ENCODE results near the gene ARRB1.
A peak's percentile ranks its signal among the peaks of the same experiment; 100 is the strongest.
"Not testable (repeated sequence)": the region's sequence is repeated elsewhere in the genome, so short reads cannot be mapped to it uniquely, and the experiment has no call there.

ARRB1 gene

DNA sequence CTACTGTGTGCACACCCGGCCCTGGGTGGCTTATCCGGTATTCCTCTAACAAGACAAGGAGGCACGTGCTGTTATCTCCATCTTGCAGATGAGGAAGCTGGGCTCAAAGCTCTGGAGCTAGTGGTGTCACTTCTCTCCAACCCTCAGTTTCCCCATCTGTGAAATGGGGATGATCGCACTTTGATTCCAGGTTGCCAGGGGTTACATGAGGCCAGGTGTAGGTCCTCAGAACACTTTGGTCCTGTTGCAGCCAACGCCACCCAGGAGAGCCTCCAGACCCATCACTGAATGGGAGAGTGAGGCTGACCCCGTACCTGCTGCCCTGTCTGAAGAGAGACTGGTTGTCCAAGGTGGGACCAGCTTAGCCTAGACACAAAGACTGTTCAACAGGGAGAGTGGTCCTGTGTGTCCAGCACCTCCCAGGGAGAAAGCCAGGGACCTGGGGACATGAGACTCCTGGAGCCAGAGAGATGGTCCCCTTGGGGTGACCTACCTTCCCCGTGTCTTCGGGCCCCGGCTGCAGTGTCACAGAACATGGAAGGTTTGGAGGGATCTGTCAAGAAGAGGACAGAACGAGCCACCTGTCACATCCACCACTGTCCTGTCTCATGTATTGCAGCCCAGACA is 69.9 kb downstream of the ARRB1 start:
- Histone ChIP-seq H3K4me1 (no peaks in the 10 kb centered on the region), H3K27me3 (ENCODE audit: low read depth) (no peaks in the 10 kb centered on the region), H3K4me3 (no peak overlapping the region), H3K9me3 (no peaks in the 10 kb centered on the region), H3K36me3 (replicated peaks) (no peaks in the 10 kb centered on the region)
- in situ Hi-C loops (cut with MboI; ENCODE audit: low sequenced_read_pairs): no loop called here
- no peak for DNase-seq (ENCODE audit: low spot score in 2 of 2)

DNA sequence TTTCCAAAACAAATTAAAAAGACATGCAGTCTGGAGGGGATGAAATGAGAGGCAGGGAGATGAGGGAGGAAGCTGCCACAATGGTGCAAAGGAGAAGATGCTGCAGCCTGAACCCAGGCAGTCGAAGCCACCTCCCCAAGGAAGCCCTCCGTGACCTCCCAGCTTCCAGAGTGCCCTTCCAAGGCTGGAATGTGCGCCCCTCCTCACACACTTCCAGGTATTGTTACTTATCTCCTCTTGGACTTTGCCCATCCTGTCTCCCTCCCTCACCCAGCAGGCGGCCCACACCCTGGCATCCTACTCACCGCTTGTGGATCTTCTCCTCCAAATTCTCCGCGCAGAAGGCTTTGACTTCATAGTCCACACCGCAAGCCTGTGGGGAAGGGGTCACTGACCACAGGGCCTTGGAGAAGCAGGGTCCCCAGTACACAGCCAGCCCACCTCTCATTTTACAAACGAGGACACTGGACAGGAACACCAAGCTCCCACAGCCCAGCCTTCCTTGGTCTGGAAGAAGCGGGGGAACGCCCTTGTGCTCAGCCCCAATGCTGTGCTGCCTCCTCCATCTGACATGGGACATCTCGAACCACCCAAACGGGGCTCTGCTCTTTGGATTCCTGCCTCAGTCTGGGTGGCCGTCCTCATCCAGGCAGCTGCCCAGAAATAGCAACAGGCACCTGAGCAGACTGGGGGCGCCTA is 70.5 kb downstream of the ARRB1 start:
- in situ Hi-C loops (cut with MboI; ENCODE audit: low sequenced_read_pairs): no loop called here
- H3K4me1 ChIP-seq: no peaks in the 10 kb centered on the region
- no peaks in the 10 kb centered on the region for H3K36me3 ChIP-seq (replicated peaks)
- H3K4me3 ChIP-seq: no peak overlapping the region
- DNase-seq (ENCODE audit: low spot score in 2 of 2): no peak
- no peaks in the 10 kb centered on the region for H3K9me3 ChIP-seq
- no peaks in the 10 kb centered on the region for H3K27me3 ChIP-seq (ENCODE audit: low read depth)

DNA sequence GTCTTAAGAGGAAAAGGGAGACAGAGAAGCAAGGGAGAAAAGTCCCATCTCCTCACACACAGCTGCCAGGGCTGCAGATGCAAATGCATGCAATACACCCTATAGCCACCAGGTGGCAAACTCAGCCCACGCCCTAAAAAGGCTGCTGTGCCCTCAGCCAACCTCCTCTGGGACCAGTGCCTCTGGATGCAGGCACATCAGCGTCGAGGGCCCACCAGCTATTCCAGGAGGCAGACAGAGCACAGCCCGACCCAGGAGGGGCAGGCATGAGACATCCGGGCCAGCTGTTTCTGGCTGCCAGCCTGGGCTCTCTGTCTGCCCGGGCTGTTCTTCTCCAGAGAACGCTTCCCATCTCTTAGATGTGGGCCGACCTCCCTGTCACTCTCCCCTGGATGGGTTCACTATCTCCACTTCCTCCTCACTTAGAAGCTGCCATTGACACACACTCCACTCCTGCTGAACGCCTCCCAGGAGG is 71.2 kb downstream of the ARRB1 start:
- Histone ChIP-seq H3K4me1 (no peaks in the 10 kb centered on the region), H3K9me3 (no peaks in the 10 kb centered on the region), H3K4me3 (no peak overlapping the region), H3K36me3 (replicated peaks) (no peaks in the 10 kb centered on the region), H3K27me3 (ENCODE audit: low read depth) (no peaks in the 10 kb centered on the region)
- in situ Hi-C loops (cut with MboI; ENCODE audit: low sequenced_read_pairs): no loop called here
- DNase-seq (ENCODE audit: low spot score in 2 of 2): peak; percentile 36 to 84

DNA sequence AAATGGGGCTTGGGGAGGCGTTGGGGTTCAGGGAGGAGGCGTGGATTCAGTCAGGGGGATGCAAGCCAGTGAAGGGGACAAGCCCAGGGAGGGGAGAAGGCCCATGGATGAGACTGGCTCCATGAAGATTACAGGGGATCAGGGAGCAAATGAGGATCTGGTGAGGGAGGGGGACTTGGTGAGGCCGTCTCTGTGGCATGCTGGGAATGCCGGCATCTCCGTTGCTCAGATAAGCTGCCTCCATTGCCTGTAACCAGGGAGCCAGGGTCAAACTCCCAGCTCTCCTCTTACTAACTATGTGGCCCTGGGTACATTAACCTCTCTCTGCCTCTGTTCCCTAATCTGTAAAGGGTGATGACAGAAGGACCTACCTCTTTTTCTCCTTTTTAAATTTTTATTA is 72.2 kb downstream of the ARRB1 start:
- H3K4me3 ChIP-seq: no peak overlapping the region
- no peak for DNase-seq (ENCODE audit: low spot score in 2 of 2)
- in situ Hi-C loops (cut with MboI; ENCODE audit: low sequenced_read_pairs): loop anchor here (5.0 to 10.0 kb wide), 2 partner anchors 103 to 256 kb away; no protein-coding TSS in a partner anchor
- no peaks in the 10 kb centered on the region for H3K4me1 ChIP-seq
- no peaks in the 10 kb centered on the region for H3K9me3 ChIP-seq
- H3K36me3 ChIP-seq (replicated peaks): no peaks in the 10 kb centered on the region
- no peaks in the 10 kb centered on the region for H3K27me3 ChIP-seq (ENCODE audit: low read depth)

DNA sequence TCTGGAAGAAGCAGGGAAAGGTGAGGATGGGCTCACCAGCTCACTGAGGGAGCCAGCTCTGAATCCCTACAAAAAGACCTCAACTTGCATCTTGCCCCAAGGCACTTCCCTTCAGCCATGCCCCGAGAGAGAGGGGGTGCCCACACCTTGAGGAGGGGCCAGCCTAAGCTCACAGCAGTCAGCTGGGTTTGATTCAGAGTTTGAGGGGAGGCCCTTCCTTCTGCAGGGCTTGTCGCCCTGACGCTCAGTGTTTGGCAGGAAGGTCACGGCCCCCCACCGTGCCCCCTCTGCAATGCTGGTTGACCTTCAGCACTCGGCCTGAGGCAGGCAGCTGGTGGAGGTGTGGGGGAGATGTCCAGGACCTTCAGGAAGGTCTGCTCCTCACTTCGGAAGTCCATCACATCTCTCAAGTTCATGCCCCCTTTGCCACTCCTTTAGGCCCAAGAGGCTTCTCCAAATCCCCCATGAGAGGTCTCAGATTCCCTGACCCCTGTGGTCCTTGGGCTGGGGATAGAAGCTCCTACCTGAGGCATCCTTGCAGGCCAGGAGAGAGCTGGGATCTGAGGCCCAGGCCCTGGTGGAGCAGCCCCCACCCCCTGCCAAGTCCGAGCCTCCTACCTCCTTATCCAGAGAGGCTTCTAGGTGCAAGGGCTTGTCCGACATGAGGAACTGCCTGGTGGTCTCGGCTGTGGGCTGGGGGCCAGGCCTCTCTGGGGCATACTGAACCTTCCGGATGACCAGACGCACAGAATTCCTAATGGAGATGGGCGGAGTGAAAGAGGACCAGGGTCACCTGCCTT is 73.3 kb downstream of the ARRB1 start:
- Histone ChIP-seq H3K4me1 (no peaks in the 10 kb centered on the region), H3K9me3 (no peaks in the 10 kb centered on the region), H3K36me3 (replicated peaks) (no peaks in the 10 kb centered on the region), H3K27me3 (ENCODE audit: low read depth) (no peaks in the 10 kb centered on the region), H3K4me3 (no peak overlapping the region)
- in situ Hi-C loops (cut with MboI; ENCODE audit: low sequenced_read_pairs): loop anchor here (5.0 to 10.0 kb wide), 2 partner anchors 104 to 257 kb away; no protein-coding TSS in a partner anchor
- DNase-seq (ENCODE audit: low spot score in 2 of 2): no peak

DNA sequence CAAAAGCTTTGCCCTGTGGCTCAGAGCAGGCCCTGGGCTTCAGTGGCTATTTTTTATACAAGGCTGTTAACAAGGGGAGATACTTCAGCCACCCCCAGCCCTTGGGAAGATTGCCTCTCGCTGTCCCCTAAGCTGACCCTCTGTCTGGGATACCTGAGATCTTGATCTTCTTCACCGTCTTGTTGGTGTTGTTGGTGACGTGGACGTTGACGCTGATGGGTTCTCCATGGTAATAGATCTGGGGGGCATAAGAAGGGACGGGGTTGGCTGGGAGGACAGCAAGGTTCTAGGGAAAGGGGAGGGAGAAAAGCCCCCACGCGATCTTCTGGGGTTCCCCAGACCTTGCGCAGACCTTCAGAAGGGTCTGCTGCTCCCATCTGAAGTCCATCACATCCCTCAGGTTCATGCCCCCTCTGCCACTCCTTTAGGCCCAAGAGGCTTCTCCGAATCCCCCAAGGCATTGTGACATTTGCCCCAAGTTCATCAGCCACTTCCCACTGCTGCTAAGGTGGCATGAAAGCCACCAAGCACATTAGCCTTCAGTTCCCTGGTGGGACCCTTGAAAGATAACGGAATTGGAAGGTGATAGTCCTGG is 74.2 kb downstream of the ARRB1 start:
- no peak overlapping the region for H3K4me3 ChIP-seq
- in situ Hi-C loops (cut with MboI; ENCODE audit: low sequenced_read_pairs): loop anchor here (5.0 to 10.0 kb wide), 2 partner anchors 105 to 257 kb away; no protein-coding TSS in a partner anchor
- peak in 1 of 2 experiments; percentile 1 for DNase-seq (ENCODE audit: low spot score in 2 of 2)
- no peaks in the 10 kb centered on the region for H3K4me1 ChIP-seq
- no peaks in the 10 kb centered on the region for H3K27me3 ChIP-seq (ENCODE audit: low read depth)
- H3K36me3 ChIP-seq (replicated peaks): no peaks in the 10 kb centered on the region
- no peaks in the 10 kb centered on the region for H3K9me3 ChIP-seq

DNA sequence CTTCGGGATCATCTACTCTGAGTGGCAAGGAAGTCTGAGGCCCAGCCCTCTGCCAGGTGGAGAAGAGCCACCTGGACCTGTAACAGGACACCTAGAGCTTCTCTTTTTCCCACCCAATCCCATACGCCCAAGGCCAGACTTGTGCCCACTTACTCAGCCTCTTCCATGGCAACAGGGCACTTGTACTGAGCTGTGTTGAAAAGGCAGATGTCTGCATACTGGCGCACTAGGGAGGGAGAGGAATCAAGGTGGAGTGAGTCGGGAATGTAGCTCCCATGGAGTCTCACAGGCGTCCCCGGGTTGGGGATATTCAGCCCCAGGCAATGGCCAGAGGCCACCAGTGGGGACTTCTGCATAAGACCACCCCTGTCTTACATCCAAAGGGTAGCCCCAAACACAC is 74.8 kb downstream of the ARRB1 start:
- no peak for DNase-seq (ENCODE audit: low spot score in 2 of 2)
- no peaks in the 10 kb centered on the region for H3K9me3 ChIP-seq
- in situ Hi-C loops (cut with MboI; ENCODE audit: low sequenced_read_pairs): loop anchor here (5.0 to 10.0 kb wide), 2 partner anchors 106 to 258 kb away; no protein-coding TSS in a partner anchor

DNA sequence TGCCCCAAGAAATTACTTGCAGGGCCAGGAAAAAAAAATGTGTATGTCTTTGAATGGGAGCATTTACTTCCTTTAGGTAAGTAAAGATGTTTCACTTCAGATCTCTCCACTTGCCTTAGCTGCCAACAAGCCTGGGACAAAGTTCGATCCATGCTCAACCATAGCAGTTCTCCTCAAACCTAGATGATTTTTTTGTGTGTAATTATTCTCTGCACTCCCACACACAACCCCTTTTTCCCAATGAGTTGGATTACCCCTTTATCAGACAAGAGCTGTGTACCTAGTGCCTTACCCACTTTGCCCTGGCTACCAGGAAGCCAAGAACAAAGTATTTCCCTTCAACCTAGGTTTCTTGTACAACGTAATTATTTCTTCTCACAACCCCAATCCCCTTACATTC is 75.3 kb downstream of the ARRB1 start:
- H3K4me1 ChIP-seq: no peaks in the 10 kb centered on the region
- no peaks in the 10 kb centered on the region for H3K27me3 ChIP-seq (ENCODE audit: low read depth)
- H3K36me3 ChIP-seq (replicated peaks): no peaks in the 10 kb centered on the region
- H3K9me3 ChIP-seq: no peaks in the 10 kb centered on the region
- in situ Hi-C loops (cut with MboI; ENCODE audit: low sequenced_read_pairs): loop anchor here (5.0 to 10.0 kb wide), 2 partner anchors 106 to 259 kb away; no protein-coding TSS in a partner anchor
- no peak overlapping the region for H3K4me3 ChIP-seq
- DNase-seq (ENCODE audit: low spot score in 2 of 2): no peak

More for the DNA sequence above, 74.8 kb downstream of the ARRB1 start:
- H3K4me1 ChIP-seq: no peaks in the 10 kb centered on the region
- no peaks in the 10 kb centered on the region for H3K27me3 ChIP-seq (ENCODE audit: low read depth)
- H3K4me3 ChIP-seq: no peak overlapping the region
- H3K36me3 ChIP-seq (replicated peaks): no peaks in the 10 kb centered on the region

DNA sequence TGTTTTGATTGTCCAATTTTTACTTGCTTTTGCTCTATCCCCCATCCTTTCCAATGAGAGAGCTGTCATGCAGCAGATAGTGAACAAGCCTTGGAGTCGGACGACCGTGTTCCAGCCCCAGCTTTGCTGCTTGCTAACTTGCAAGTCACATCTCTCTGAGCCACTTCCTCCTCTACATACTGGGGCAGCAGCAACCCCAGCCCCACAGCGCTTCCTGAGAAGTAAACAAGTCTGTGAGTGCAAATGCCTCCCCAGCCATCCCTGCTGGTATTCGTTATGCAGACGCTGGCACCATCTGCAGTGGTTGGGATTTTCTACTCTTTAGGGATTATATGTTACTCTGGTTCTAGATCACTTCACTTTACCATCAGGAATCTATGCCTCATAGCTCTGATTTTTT is 75.9 kb downstream of the ARRB1 start:
- DNase-seq (ENCODE audit: low spot score in 2 of 2): no peak
- Histone ChIP-seq H3K4me3 (no peak overlapping the region), H3K9me3 (no peaks in the 10 kb centered on the region), H3K4me1 (no peaks in the 10 kb centered on the region), H3K36me3 (replicated peaks) (no peaks in the 10 kb centered on the region), H3K27me3 (ENCODE audit: low read depth) (no peaks in the 10 kb centered on the region)
- in situ Hi-C loops (cut with MboI; ENCODE audit: low sequenced_read_pairs): loop anchor here (5.0 to 10.0 kb wide), 2 partner anchors 107 to 259 kb away; no protein-coding TSS in a partner anchor

DNA sequence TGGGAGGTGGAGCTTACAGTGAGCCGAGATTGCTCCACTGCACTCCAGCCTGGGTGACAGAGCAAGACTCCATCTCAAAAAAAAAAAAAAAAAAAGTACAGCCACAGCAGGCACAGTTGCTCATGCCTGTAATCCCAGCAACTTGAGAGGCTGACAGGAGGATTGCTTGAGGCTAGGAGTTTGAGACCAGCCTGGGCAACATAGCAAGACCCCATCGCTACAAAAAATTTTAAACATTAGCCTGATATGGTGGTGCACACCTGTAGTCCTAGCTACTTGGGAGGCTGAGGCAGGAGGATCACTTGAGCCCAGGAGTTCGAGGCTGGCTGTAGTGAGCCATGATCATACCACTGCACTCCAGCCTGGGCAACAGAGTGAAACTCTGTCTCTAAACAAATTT is 76.7 kb downstream of the ARRB1 start:
- H3K36me3 ChIP-seq (replicated peaks); H3K9me3 ChIP-seq; H3K4me1 ChIP-seq; H3K4me3 ChIP-seq; H3K27me3 ChIP-seq (ENCODE audit: low read depth); DNase-seq (ENCODE audit: low spot score in 2 of 2): not testable (repeated sequence)
- in situ Hi-C loops (cut with MboI; ENCODE audit: low sequenced_read_pairs): loop anchor here (5.0 to 10.0 kb wide), 2 partner anchors 108 to 260 kb away; no protein-coding TSS in a partner anchor

DNA sequence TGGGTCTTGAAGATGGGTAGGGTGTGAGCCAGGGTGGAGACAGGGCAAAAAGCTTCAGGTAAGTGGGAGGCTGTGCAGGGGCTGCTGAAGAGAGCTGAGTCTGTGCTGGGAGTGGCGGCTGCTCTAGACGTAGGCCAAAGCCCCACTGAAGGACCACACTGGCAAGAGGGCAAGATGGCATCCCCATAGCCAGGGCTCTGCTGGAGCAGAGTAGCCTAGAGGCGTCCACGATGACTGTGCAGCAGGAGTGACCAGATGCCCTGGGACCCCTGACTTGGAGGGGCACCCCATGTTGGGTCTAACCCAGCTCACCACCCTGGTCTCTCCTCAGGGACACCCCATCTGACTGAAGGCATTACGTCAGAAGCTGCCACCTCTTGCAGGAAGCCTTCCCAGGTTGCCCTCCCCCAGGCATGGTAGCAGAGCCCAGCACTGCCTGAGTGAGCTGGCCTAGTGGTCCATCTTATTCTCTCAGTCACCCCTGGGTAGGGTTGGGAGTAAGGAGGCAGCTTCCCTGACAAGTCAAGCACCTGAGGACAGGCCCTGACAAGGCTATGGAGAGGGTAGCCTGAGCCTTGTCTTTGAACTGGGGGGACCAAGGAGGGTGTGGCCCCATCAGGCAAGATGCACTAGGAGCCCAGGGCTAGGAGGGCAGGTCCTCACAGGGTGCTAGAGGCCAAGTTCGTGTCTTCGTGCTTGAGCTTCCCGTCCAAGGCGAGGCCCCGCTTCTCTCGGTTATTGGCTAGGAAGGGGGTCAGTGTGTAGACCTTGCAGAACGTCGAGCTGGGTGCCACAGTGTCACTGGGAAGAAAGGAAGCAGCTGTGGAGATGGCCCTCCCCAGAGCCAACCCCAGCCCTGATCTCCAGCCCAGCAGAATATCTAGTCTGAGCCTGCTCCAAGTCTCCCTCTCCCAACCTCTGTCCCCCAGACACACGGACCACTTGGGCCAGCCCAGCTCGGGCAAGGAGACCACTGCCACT is 77.8 kb downstream of the ARRB1 start:
- H3K4me3 ChIP-seq: no peak overlapping the region
- in situ Hi-C loops (cut with MboI; ENCODE audit: low sequenced_read_pairs): loop anchor here (10.0 kb wide), 1 partner anchor 261 kb away; no protein-coding TSS in a partner anchor
- no peaks in the 10 kb centered on the region for H3K9me3 ChIP-seq
- DNase-seq (ENCODE audit: low spot score in 2 of 2): peak in 1 of 2 experiments; percentile 3
- no peaks in the 10 kb centered on the region for H3K36me3 ChIP-seq (replicated peaks)
- no peaks in the 10 kb centered on the region for H3K27me3 ChIP-seq (ENCODE audit: low read depth)
- no peaks in the 10 kb centered on the region for H3K4me1 ChIP-seq

DNA sequence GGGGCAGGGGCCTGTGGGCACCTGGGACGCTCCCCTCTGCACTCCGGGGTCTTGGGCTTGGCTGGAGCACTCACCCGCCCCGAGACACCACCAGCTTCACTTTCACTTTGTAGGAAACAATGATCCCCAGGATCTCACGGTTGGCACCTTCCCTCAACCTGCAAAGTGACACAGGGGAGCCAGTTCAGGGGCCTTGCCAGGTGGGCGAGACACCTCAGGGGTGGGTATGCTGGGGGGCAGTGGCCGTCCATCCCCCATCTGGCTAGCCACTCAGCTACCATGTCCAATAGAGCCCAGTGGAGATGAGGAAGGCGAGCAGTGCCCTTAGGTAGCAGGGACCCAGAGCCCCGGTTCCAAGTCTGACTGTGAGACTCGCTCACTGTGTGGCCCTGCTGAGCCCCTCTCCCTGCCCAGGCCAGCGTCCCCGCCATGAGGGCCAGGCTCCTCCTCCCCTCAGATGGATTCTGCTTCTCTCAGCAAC is 78.6 kb downstream of the ARRB1 start:
- no peak overlapping the region for H3K4me3 ChIP-seq
- in situ Hi-C loops (cut with MboI; ENCODE audit: low sequenced_read_pairs): loop anchor here (10.0 kb wide), 1 partner anchor 262 kb away; no protein-coding TSS in a partner anchor
- no peaks in the 10 kb centered on the region for H3K9me3 ChIP-seq
- no peak for DNase-seq (ENCODE audit: low spot score in 2 of 2)
- H3K27me3 ChIP-seq (ENCODE audit: low read depth): no peaks in the 10 kb centered on the region
- no peaks in the 10 kb centered on the region for H3K36me3 ChIP-seq (replicated peaks)
- no peaks in the 10 kb centered on the region for H3K4me1 ChIP-seq
